ENCODE measurements around the gene NOB1. TPM values are rescaled to one million over a fixed set of nuclear protein-coding genes. Genes with fewer than 3 reads are reported as not detected.

NOB1 gene
- total and polyA plus RNA-seq, 2 experiments from 2014 or later = 41.4 to 56.6 TPM

DNA sequence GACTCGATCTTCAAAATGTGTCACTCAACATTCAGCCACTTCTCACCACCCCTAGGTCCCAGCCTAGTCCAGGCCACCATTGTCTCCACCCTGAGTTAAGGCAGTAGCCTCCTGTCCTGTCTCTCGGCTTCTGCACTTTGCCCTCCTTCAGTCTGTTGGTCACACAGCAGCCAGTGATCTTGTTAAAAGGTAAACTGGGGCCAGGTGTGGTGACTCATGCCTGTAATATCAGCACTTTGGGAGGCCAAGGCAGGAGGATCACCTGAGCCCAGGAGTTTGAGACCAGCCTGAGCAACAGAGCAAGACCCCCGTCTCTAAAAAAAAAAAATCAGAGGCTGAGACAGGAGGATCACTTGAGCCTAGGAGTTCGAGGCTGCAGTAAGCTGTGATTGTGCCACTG lies 33.2 kb upstream of the NOB1 start:
- peaks cover 2% of the 10 kb centered on the region for H3K27me3 Mint-ChIP-seq (ENCODE audit: insufficient read depth, low read depth, poor library complexity)
- Histone ChIP-seq H3F3A (replicated peaks; ENCODE audit: low read depth) (no peaks in the 10 kb centered on the region), H3K36me3 (ENCODE audit: insufficient read depth) (no peaks in the 10 kb centered on the region), H3K4me1 (ENCODE audit: insufficient read depth) (no peaks in the 10 kb centered on the region), H2AFZ (no peak overlapping the region), H3K9me2 (ENCODE audit: insufficient read depth) (no peaks in the 10 kb centered on the region), H3K4me3 (no peak overlapping the region), H3K27ac (ENCODE audit: low read depth) (no peak overlapping the region), H3K4me2 (no peak overlapping the region), H4K20me1 (replicated peaks; ENCODE audit: insufficient read depth) (no peaks in the 10 kb centered on the region; the same call in 1 of the 2 replicates), H3K79me2 (replicated peaks; ENCODE audit: insufficient read depth) (no peaks in the 10 kb centered on the region), H3K27me3 (ENCODE audit: insufficient read depth) (no peaks in the 10 kb centered on the region)
- H3K9me3 Mint-ChIP-seq = no peaks in the 10 kb centered on the region
- H3K36me3 Mint-ChIP-seq (ENCODE audit: low read depth) = peaks cover 19% of the 10 kb centered on the region
- H3K27ac Mint-ChIP-seq = no peak overlapping the region
- H3K4me3 Mint-ChIP-seq = no peak overlapping the region
- H3K4me1 Mint-ChIP-seq = no peaks in the 10 kb centered on the region
- DNase-seq (ENCODE audit: low spot score) (no peak), ATAC-seq (no peak)
- TF ChIP-seq JUNB (IDR thresholded peaks at IDR 0.05; ENCODE audit: unreplicated experiment) (no peak), EZH2 (IDR thresholded peaks at IDR 0.05; ENCODE audit: low read depth, unreplicated experiment) (no peak), ZNF114 (CRISPR knock-in tag; IDR thresholded peaks at IDR 0.05) (no peak)

DNA sequence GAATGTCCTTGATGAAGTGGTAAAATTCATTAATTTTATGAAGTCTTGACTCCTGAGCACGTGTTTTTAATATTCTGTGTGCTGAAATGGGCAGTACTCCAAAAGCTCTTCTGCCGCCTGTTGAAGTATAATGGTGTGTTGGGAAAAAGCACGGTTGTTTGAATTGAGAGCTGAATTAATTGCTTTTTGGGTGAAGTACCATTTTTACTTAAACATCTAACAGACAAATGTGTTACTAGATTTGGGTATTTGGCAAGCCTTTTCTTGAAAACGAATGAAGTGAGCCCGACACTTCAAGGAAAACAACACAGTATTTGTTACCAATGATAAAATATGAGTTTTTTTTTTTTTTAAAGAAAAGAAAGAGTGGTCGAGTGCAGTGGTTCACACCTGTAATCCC lies 29.9 kb upstream of the NOB1 start:
- H3F3A ChIP-seq (replicated peaks; ENCODE audit: low read depth) = no peaks in the 10 kb centered on the region
- Mint-ChIP-seq H3K27me3 (ENCODE audit: insufficient read depth, low read depth, poor library complexity) (peaks cover 7% of the 10 kb centered on the region), H3K36me3 (ENCODE audit: low read depth) (peaks cover 19% of the 10 kb centered on the region), H3K9me3 (no peaks in the 10 kb centered on the region), H3K27ac (no peak overlapping the region), H3K4me1 (peaks cover 5% of the 10 kb centered on the region; the same call in 2 of the 3 replicates), H3K4me3 (no peak overlapping the region)
- peaks cover 6% of the 10 kb centered on the region for H3K79me2 ChIP-seq (replicated peaks; ENCODE audit: insufficient read depth)
- H4K20me1 ChIP-seq (replicated peaks; ENCODE audit: insufficient read depth) = no peaks in the 10 kb centered on the region; the same call in none of the 2 replicates
- no peak overlapping the region for H3K4me3 ChIP-seq
- ATAC-seq = no peak
- H3K4me2 ChIP-seq = no peak overlapping the region
- no peak overlapping the region for H2AFZ ChIP-seq
- no peaks in the 10 kb centered on the region for H3K9me2 ChIP-seq (ENCODE audit: insufficient read depth)
- no peak overlapping the region for H3K27ac ChIP-seq (ENCODE audit: low read depth)
- H3K4me1 ChIP-seq (ENCODE audit: insufficient read depth) = no peaks in the 10 kb centered on the region
- DNase-seq (ENCODE audit: low spot score) = no peak
- H3K36me3 ChIP-seq (ENCODE audit: insufficient read depth) = no peaks in the 10 kb centered on the region
- H3K27me3 ChIP-seq (ENCODE audit: insufficient read depth) = no peaks in the 10 kb centered on the region
- TF ChIP-seq, protein P1, sequence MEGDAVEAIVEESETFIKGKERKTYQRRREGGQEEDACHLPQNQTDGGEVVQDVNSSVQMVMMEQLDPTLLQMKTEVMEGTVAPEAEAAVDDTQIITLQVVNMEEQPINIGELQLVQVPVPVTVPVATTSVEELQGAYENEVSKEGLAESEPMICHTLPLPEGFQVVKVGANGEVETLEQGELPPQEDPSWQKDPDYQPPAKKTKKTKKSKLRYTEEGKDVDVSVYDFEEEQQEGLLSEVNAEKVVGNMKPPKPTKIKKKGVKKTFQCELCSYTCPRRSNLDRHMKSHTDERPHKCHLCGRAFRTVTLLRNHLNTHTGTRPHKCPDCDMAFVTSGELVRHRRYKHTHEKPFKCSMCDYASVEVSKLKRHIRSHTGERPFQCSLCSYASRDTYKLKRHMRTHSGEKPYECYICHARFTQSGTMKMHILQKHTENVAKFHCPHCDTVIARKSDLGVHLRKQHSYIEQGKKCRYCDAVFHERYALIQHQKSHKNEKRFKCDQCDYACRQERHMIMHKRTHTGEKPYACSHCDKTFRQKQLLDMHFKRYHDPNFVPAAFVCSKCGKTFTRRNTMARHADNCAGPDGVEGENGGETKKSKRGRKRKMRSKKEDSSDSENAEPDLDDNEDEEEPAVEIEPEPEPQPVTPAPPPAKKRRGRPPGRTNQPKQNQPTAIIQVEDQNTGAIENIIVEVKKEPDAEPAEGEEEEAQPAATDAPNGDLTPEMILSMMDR (conservative IDR thresholded peaks at IDR 0.05; ENCODE audit: low read depth in 2 of 2) = no peak
- no peak for TF ChIP-seq EZH2phosphoT487 (IDR thresholded peaks at IDR 0.05; ENCODE audit: unreplicated experiment)
- TF ChIP-seq, protein P2, sequence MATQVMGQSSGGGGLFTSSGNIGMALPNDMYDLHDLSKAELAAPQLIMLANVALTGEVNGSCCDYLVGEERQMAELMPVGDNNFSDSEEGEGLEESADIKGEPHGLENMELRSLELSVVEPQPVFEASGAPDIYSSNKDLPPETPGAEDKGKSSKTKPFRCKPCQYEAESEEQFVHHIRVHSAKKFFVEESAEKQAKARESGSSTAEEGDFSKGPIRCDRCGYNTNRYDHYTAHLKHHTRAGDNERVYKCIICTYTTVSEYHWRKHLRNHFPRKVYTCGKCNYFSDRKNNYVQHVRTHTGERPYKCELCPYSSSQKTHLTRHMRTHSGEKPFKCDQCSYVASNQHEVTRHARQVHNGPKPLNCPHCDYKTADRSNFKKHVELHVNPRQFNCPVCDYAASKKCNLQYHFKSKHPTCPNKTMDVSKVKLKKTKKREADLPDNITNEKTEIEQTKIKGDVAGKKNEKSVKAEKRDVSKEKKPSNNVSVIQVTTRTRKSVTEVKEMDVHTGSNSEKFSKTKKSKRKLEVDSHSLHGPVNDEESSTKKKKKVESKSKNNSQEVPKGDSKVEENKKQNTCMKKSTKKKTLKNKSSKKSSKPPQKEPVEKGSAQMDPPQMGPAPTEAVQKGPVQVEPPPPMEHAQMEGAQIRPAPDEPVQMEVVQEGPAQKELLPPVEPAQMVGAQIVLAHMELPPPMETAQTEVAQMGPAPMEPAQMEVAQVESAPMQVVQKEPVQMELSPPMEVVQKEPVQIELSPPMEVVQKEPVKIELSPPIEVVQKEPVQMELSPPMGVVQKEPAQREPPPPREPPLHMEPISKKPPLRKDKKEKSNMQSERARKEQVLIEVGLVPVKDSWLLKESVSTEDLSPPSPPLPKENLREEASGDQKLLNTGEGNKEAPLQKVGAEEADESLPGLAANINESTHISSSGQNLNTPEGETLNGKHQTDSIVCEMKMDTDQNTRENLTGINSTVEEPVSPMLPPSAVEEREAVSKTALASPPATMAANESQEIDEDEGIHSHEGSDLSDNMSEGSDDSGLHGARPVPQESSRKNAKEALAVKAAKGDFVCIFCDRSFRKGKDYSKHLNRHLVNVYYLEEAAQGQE (IDR thresholded peaks at IDR 0.05; ENCODE audit: unreplicated experiment) = no peak
- no peak for TF ChIP-seq ZNF114 (CRISPR knock-in tag; IDR thresholded peaks at IDR 0.05)
- TF ChIP-seq EZH2 (IDR thresholded peaks at IDR 0.05; ENCODE audit: low read depth, unreplicated experiment) = no peak
- no peak for TF ChIP-seq CREB1 (CRISPR knock-in tag; IDR thresholded peaks at IDR 0.05; ENCODE audit: low read depth)
- TF ChIP-seq, protein P3, sequence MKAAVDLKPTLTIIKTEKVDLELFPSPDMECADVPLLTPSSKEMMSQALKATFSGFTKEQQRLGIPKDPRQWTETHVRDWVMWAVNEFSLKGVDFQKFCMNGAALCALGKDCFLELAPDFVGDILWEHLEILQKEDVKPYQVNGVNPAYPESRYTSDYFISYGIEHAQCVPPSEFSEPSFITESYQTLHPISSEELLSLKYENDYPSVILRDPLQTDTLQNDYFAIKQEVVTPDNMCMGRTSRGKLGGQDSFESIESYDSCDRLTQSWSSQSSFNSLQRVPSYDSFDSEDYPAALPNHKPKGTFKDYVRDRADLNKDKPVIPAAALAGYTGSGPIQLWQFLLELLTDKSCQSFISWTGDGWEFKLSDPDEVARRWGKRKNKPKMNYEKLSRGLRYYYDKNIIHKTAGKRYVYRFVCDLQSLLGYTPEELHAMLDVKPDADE (IDR thresholded peaks at IDR 0.05) = no peak
- TF ChIP-seq ZNF331 (CRISPR knock-in tag; IDR thresholded peaks at IDR 0.05; ENCODE audit: low read depth) = no peak
- no peak for TF ChIP-seq NANOG (IDR thresholded peaks at IDR 0.05; ENCODE audit: borderline replicate concordance)
